ENCODE results near the gene FASTKD2. TPM values are rescaled to one million over a fixed set of nuclear protein-coding genes. Genes with fewer than 3 reads are reported as not detected.

FASTKD2 gene
- total RNA-seq, 1 donor from 2014 or later: 39.9 TPM

GRCh38 chr2:206838690-206839089 lies 73.3 kb downstream of the FASTKD2 start:
- H3K4me1 ChIP-seq: no peaks in the 10 kb centered on the region
- intact Hi-C loops (cut with micrococcal nuclease): no loop called here
- no peak for TF ChIP-seq CTCF (IDR thresholded peaks at IDR 0.05; ENCODE audit: borderline replicate concordance)
- H3K4me3 ChIP-seq: no peak overlapping the region
- H3K36me3 ChIP-seq: peaks cover 4% of the 10 kb centered on the region
- no peaks in the 10 kb centered on the region for H3K27me3 ChIP-seq (ENCODE audit: low read depth)
- H3K9me3 ChIP-seq (replicated peaks): peaks cover 7% of the 10 kb centered on the region
- DNase-seq: no peak
- H3K27ac ChIP-seq (replicated peaks): no peak overlapping the region

- intact Hi-C loops (cut with micrococcal nuclease): no loop called here
- Histone ChIP-seq H3K9me3 (replicated peaks) (no peaks in the 10 kb centered on the region), H3K4me1 (peaks cover 4% of the 10 kb centered on the region), H3K36me3 (no peaks in the 10 kb centered on the region), H3K4me3 (no peak overlapping the region), H3K27ac (replicated peaks) (no peak overlapping the region), H3K27me3 (ENCODE audit: low read depth) (no peaks in the 10 kb centered on the region)
- peak; percentile 15 for TF ChIP-seq CTCF (IDR thresholded peaks at IDR 0.05; ENCODE audit: borderline replicate concordance)
- no peak for DNase-seq
Measured at GRCh38 chr2:206840999-206841398, 75.6 kb downstream of the FASTKD2 start.

Small RNA genes lying within 50 kb of the gene (microRNA-seq; reads per million reads assigned to microRNA genes)
- gene MIR3130-1 (not detected), gene MIR3130-2 (not detected)

Other genes with a start within 250 kb of the FASTKD2 start
- gene FAM237A, start 123.1 kb upstream of the FASTKD2 start, total RNA-seq: not detected
- gene DYTN, start 47.2 kb upstream of the FASTKD2 start, total RNA-seq: not detected
- 0.69 TPM for gene MDH1B, start 278 bp upstream of the FASTKD2 start, total RNA-seq
- 0.25 TPM for gene CPO, start 173.9 kb downstream of the FASTKD2 start, total RNA-seq

Measured in left ventricle myocardium inferior (tissue), 1 donor.